K562 treated with DMSO at 1 percent for 12 hours (cell line): ENCODE data around the gene PORCN. TPM values are rescaled to one million over a fixed set of nuclear protein-coding genes. Genes with fewer than 3 reads are reported as not detected.

Experiments used
- total RNA-seq: library from RNA; unstranded; fragments of 300-600 nt; gene quantifications from 2 replicates; pipeline ENCODE4 v1.2.3, GENCODE V29; 2022; ENCODE audit not compliant: insufficient read depth

The PORCN gene
- 7.9 and 8.0 TPM in 2 replicates for total RNA-seq

DNA sequence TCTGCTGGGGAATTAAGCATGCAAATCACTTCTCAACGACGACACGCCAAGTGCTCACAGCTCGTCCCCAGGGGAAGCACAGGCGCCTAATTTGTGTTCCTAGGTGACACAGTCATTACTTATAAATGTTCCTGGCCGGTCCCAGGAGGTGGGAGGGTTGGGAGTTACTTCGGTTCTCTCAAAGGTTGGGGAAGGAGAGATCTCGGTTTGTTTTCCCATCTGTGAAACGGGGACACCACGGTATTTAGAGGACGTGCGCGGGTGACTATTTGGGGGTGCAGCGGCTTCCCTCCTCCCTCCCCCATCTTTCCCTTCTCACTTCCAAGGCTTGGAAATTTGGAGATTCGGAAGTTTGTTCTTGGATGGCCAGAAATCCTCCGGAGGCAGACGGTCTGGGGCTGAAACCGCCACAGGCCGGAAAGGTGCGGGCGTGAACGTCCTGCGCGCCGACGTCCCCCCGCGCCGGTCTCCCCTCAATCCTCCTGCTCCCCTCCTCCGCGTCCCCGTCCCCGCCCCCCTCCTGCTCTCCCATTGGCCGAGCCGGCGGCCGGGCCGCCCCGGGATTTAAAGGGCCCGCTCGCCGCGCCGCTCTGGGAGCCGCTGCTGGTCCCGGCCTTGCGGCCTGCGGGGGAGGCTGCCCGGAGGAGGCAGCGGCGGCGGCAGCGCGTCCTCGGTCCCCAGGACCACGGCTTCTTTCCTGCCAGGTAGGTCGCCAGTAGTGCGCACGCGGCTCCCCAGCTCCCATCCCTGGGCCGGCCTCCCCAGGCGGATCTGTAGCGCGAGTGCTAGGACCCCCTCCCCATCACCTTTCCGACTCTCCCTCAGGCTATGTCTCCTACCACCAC lies at the start of gene PORCN:
Gene PORCN, plus strand, starts transcription at position 593 of the 845 bp plus-strand sequence. CDS start 829 bp downstream, outside the sequence.

DNA sequence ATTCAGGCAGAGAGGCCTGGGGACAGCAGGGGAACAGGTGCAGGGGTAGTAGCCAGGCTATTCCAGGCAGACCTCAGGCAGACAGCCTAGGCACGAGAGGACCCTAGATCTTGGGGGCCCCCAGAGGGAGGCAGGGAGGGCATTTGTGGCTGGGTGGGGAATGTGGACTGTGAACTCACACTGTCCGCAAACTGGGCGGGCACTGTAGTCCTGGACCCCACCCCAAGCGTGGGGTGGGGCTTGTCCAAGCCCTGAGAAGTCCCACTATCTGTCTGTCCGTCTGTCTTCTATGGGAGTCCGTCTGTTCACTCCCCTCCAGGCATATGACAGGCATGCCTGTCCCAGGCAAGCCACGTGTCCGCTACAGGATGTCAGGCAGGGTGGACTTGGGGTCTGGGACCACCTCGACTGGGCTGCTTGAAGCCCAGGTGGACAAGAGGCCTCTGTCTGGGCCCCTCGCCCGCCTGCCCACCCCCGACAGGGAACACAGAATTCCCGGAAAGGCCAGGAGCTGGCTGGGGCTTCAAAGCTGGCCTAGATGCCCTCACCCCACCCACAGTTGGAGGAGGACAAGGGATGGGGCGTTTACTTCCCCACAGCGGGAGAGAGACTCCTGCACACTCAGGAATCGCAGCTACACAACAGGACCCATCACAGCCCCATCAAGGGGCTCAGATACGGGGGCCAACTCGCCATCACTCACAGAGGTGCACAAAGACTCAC lies 38.5 kb upstream of the PORCN start, which contains the start of gene SLC38A5:
Gene SLC38A5, minus strand, starts transcription at position 151 of the 723 bp plus-strand sequence. CDS start 2,336 bp downstream, outside the sequence.

DNA sequence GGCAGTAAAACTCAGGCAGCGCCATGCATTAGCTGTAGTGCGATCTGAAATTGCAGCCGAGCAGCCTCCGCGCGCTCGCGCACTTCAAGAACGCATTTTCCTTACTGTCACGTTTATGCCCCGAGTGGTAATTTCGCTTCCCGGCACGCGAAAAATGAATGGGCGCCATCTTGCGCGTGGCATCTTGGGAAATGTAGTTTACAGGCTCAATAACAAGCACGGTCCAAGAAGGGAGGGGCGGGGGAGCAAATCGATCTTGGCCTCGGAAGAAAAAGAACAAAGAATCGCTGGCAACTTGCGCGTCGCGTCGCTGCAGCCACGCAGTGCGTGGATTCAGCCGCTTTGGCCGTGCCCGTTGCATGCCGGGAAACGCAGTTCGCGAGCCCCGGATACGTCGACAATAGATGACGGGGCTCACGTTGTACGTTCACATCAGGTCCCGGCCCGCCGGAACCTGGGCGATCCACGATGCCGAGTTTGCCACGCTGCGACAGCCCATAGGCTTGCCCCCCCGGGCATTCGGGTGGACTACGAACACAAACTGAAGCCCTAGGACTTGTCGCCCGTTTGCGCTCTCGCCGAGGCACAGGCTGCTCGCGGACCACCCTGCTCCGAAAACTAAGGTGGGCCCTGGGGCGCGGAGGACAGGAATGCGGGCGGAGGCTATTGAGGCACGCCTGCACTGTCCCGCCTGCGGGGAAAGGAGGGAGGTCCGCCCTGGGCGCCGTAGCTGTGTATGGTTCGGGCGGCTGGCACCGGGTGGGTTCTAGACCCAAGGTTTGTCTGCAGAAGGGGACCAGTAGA lies 32.8 kb upstream of the PORCN start, which contains the start of gene FTSJ1:
Gene FTSJ1, plus strand, starts transcription at position 426 of the 804 bp plus-strand sequence. CDS start 1,849 bp downstream, outside the sequence.

GRCh38 chrX:48521353-48522243 lies 12.8 kb downstream of the PORCN start, which contains the start of gene EBP:
EBP (plus strand) TSS chrX:48521808; CDS start chrX:48523772, 1,964 bp downstream.

GRCh38 chrX:48539345-48540027 lies 30.7 kb downstream of the PORCN start, which contains the start of gene TBC1D25:
TBC1D25 (plus strand) TSS chrX:48539714; CDS start chrX:48539798, 84 bp downstream.

Other genes starting within 250 kb of the PORCN start
- 38.7 and 53.8 TPM in 2 replicates for gene SSX3, start 152.3 kb upstream of the PORCN start, total RNA-seq
- gene SSX4, start 125.5 kb upstream of the PORCN start, total RNA-seq, result 11.9 TPM in 1 of 2 replicates, not detected in the other
- 11.9 and 31.6 TPM in 2 replicates for gene SSX4B, start 97.0 kb upstream of the PORCN start, total RNA-seq
- 22.5 and 26.1 TPM in 2 replicates for gene SLC38A5, start 38.7 kb upstream of the PORCN start, total RNA-seq
- 45.8 and 46.9 TPM in 2 replicates for gene FTSJ1, start 32.8 kb upstream of the PORCN start, total RNA-seq
- gene EBP, start 12.8 kb downstream of the PORCN start, total RNA-seq, result 202 and 265 TPM in 2 replicates
- 5.4 and 10.4 TPM in 2 replicates for gene TBC1D25, start 30.7 kb downstream of the PORCN start, total RNA-seq
- 63.3 and 112 TPM in 2 replicates for gene RBM3, start 65.5 kb downstream of the PORCN start, total RNA-seq
- 63.2 and 89.3 TPM in 2 replicates for gene WDR13, start 88.5 kb downstream of the PORCN start, total RNA-seq
- gene WAS, start 174.8 kb downstream of the PORCN start, total RNA-seq, result 9.4 and 21.6 TPM in 2 replicates
- 26.2 and 35.7 TPM in 2 replicates for gene SUV39H1, start 187.7 kb downstream of the PORCN start, total RNA-seq